Esophagus squamous epithelium (tissue), 5 donors: ENCODE measurements around the gene KIAA0513. TPM values are rescaled to one million over a fixed set of nuclear protein-coding genes. Genes with fewer than 3 reads are reported as not detected.

Experiments
- DNase-seq: peaks from one replicate; lab custom pipeline; 2025; lab: John Stamatoyannopoulos, UW
- H3K27ac ChIP-seq, 4 donors: fragments of 200-600 bp; sonication (generic); one replicate each; pipeline ENCODE4 v1.5.1; 2016 to 2019; ENCODE audit warnings: mild to moderate bottlenecking in 1 of 4
- H3K27me3 ChIP-seq, 4 donors: fragments of 200-600 bp; sonication (generic); 1 replicate in 3 of 4; 2 replicates in 1 of 4; pipeline versions ENCODE4 v1.5.1 to v1.6.0; 2017 to 2021; ENCODE audit warnings: antibody characterized with exemption in 1 of 4
- H3K36me3 ChIP-seq, 3 donors: fragments of 200-600 bp; sonication (generic); one replicate each; pipeline ENCODE4 v1.5.1; 2016 to 2019
- H3K4me1 ChIP-seq, 3 donors: fragments of 200-600 bp; sonication (generic); one replicate each; pipeline ENCODE4 v1.5.1; 2017 to 2019
- H3K4me3 ChIP-seq, 4 donors: fragments of 200-600 bp; sonication (generic); 1 replicate in 3 of 4; 2 replicates in 1 of 4; pipeline ENCODE4 v1.5.1; 2016 to 2019; ENCODE audit warnings: mild to moderate bottlenecking in 2 of 4, moderate library complexity in 1 of 4
- H3K9me3 ChIP-seq, 3 donors: fragments of 200-600 bp; sonication (generic); one replicate each; pipeline ENCODE4 v1.5.1; 2016 to 2019
- CTCF ChIP-seq, 6 experiments: fragments of 450-650 bp in 4 of 6; fragments of 200-600 bp in 2 of 6; sonication (generic) in 2 of 6; IDR thresholded peaks; one replicate each; pipeline ENCODE4 v1.5.1; 2016 to 2019; ENCODE audit warnings: antibody characterized with exemption in 6 of 6, mild to moderate bottlenecking in 4 of 6, moderate library complexity in 4 of 6
- POLR2A ChIP-seq, 4 donors: fragments of 450-650 bp; IDR thresholded peaks; one replicate each; pipeline ENCODE4 v1.6.1; 2017; ENCODE audit warnings: antibody characterized with exemption in 4 of 4, mild to moderate bottlenecking in 4 of 4, moderate library complexity in 3 of 4
- WGBS, 2 donors: methylation state at CpG; one replicate each; pipeline ENCODE4 v1.1.5; 2018; 5-methylcytosine and 5-hydroxymethylcytosine counted together
- intact Hi-C: fragments of 100-400 bp; cut with DNase I; formaldehyde crosslinking; loops from one replicate; pipeline ENCODE4 v1.15.0; 2022
- total RNA-seq, 4 donors: library from RNA; depleted of rRNA; stranded (reverse); fragments of >200 nt; gene quantifications; one replicate each; pipeline ENCODE4 v1.1.0, GENCODE V29; 2016
- donor health status: DM: yes; HTN: yes; CAD: no.

Gene KIAA0513
- total RNA-seq, 4 donors from 2014 or later, result 9.0 to 11.4 (median 9.7) TPM

GRCh38 chr16:85075236-85075924, 47.8 kb downstream of the KIAA0513 start:
- Histone ChIP-seq H3K9me3 (no peaks in the 10 kb centered on the region), H3K36me3 (peaks cover 5 to 75% (median 10%) of the 10 kb centered on the region in 3 donors), H3K4me3 (no peak overlapping the region), H3K27ac (no peak overlapping the region), H3K4me1 (peaks cover 0 to 17% (median 8%) of the 10 kb centered on the region in 3 donors), H3K27me3 (no peaks in the 10 kb centered on the region)
- 92 to 94% methylated on average over 14 to 16 of the region's 16 CpGs for WGBS, 2 donors
- TF ChIP-seq POLR2A (IDR thresholded peaks at IDR 0.05) (no peak), CTCF (IDR thresholded peaks at IDR 0.05) (no peak)
- intact Hi-C loops, result no loop called here
- DNase-seq, result no peak

- intact Hi-C loops, result no loop called here
- no peak for DNase-seq
- Histone ChIP-seq H3K9me3 (no peaks in the 10 kb centered on the region), H3K27me3 (no peaks in the 10 kb centered on the region), H3K4me3 (no peak overlapping the region), H3K4me1 (peaks cover 0 to 17% (median 8%) of the 10 kb centered on the region in 3 donors), H3K27ac (no peak overlapping the region), H3K36me3 (peaks cover 5 to 75% (median 10%) of the 10 kb centered on the region in 3 donors)
- 74 to 87% methylated on average over 3 to 5 of the region's 10 CpGs for WGBS, 2 donors
- TF ChIP-seq POLR2A (IDR thresholded peaks at IDR 0.05) (no peak), CTCF (IDR thresholded peaks at IDR 0.05) (no peak)
These were observed 49.4 kb downstream of the KIAA0513 start for GRCh38 chr16:85077039-85077438.

GRCh38 chr16:85077576-85078125, 50.1 kb downstream of the KIAA0513 start:
- no peak for DNase-seq
- peaks cover 5 to 74% (median 10%) of the 10 kb centered on the region in 3 donors for H3K36me3 ChIP-seq
- H3K27me3 ChIP-seq, result no peaks in the 10 kb centered on the region
- no peak overlapping the region for H3K4me3 ChIP-seq
- TF ChIP-seq POLR2A (IDR thresholded peaks at IDR 0.05) (no peak), CTCF (IDR thresholded peaks at IDR 0.05) (no peak)
- H3K9me3 ChIP-seq, result no peaks in the 10 kb centered on the region
- no peak overlapping the region for H3K27ac ChIP-seq
- WGBS, 2 donors, result 80 to 93% methylated on average over 11 to 12 of the region's 16 CpGs
- H3K4me1 ChIP-seq, result peaks cover 0 to 18% (median 6%) of the 10 kb centered on the region in 3 donors
- intact Hi-C loops, result no loop called here

GRCh38 chr16:85078226-85078625, 50.6 kb downstream of the KIAA0513 start:
- Histone ChIP-seq H3K36me3 (peaks cover 5 to 68% (median 10%) of the 10 kb centered on the region in 3 donors), H3K4me1 (peaks cover 0 to 18% (median 4%) of the 10 kb centered on the region in 3 donors), H3K9me3 (no peaks in the 10 kb centered on the region), H3K27ac (no peak overlapping the region), H3K4me3 (no peak overlapping the region), H3K27me3 (no peaks in the 10 kb centered on the region)
- intact Hi-C loops, result no loop called here
- 60 to 73% methylated on average over 1 to 2 of the region's 10 CpGs for WGBS, 2 donors
- DNase-seq, result no peak
- TF ChIP-seq POLR2A (IDR thresholded peaks at IDR 0.05) (no peak), CTCF (IDR thresholded peaks at IDR 0.05) (no peak)

- intact Hi-C loops, result no loop called here
- no peak for DNase-seq
- H3K36me3 ChIP-seq, result peaks cover 5 to 64% (median 10%) of the 10 kb centered on the region in 3 donors
- H3K27ac ChIP-seq, result no peak overlapping the region
- TF ChIP-seq POLR2A (IDR thresholded peaks at IDR 0.05), result no peak
- no peak for TF ChIP-seq CTCF (IDR thresholded peaks at IDR 0.05)
- 90 to 100% methylated on average over 4 to 5 of the region's 10 CpGs for WGBS, 2 donors
- no peaks in the 10 kb centered on the region for H3K27me3 ChIP-seq
- H3K4me1 ChIP-seq, result peaks cover 0 to 16% (median 2%) of the 10 kb centered on the region in 3 donors
- H3K4me3 ChIP-seq, result no peak overlapping the region
- H3K9me3 ChIP-seq, result no peaks in the 10 kb centered on the region
These were observed 51.4 kb downstream of the KIAA0513 start for GRCh38 chr16:85078952-85079351.
